Neural progenitor cell (in vitro differentiated cells): ENCODE results near the gene PPP2R2D.

Experiments used
- EZH2phosphoT487 ChIP-seq: fragments of 200-600 bp; sonication (generic); IDR thresholded peaks from 2 replicates; pipeline ENCODE4 v1.6.1; 2017; ENCODE audit warnings: antibody characterized with exemption
- TF ChIP-seq, protein P1 (sequence below): fragments of 200-600 bp; sonication (generic); IDR thresholded peaks from 2 replicates; pipeline ENCODE4 v1.5.1; 2017; ENCODE audit warnings: antibody characterized with exemption, mild to moderate bottlenecking

DNA sequence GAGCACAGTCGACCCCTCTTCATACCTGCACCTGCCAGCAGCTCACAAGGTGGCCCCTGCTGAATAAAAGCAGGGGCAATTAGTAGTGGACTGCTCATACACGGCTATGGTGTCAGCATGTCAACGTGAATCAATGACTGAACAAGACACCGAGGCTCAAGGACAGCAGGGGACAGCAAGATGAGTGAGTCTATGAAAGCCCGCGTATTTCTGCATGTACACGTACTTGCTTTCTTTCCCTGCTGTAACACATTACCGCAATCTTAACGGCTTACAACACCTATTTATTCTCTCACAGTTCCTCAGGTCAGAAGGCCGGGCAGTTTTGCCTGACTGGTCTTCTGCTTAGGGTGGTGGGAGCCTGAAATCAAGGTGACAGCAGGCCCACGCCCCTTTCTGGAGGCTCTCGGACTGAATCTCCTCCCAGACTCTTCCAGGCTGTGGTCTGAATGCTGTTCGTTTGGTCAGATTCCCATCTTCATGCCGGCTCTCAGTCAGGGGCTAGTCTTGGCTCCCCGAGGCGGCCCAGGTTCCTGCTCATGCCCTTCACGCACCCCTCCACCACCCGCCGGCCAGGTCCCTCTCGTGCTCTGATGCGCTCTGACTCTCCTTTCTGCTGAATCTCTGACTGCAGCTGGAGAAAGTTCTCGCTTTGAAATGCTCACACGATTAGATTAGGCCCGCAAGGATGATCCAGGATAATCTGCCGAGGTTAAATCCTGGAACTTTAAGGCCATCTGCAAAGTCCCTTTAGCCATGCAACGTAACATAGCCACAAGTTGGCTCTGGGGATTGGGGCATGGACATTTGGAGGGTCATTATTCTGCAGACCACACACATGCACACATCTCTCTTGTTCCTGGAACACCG lies 7.8 kb upstream of the PPP2R2D start:
- TF ChIP-seq, protein P1, sequence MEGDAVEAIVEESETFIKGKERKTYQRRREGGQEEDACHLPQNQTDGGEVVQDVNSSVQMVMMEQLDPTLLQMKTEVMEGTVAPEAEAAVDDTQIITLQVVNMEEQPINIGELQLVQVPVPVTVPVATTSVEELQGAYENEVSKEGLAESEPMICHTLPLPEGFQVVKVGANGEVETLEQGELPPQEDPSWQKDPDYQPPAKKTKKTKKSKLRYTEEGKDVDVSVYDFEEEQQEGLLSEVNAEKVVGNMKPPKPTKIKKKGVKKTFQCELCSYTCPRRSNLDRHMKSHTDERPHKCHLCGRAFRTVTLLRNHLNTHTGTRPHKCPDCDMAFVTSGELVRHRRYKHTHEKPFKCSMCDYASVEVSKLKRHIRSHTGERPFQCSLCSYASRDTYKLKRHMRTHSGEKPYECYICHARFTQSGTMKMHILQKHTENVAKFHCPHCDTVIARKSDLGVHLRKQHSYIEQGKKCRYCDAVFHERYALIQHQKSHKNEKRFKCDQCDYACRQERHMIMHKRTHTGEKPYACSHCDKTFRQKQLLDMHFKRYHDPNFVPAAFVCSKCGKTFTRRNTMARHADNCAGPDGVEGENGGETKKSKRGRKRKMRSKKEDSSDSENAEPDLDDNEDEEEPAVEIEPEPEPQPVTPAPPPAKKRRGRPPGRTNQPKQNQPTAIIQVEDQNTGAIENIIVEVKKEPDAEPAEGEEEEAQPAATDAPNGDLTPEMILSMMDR = no peak
- TF ChIP-seq EZH2phosphoT487 = no peak
